Stromal cell of bone marrow (primary cell): ENCODE results near the gene ZMYND15.
"Not testable (repeated sequence)": the region's sequence is repeated elsewhere in the genome, so short reads cannot be mapped to it uniquely, and the experiment has no call there.

ENCODE experiments used
- DNase-seq: peaks from one replicate; pipeline ENCODE4 v3.0.0-alpha.2; 2012; ENCODE audit warnings: low read depth

The ZMYND15 gene

GRCh38 chr17:4739122-4740024 is at the start of gene ZMYND15, which contains the start of gene CXCL16:
ZMYND15 (plus strand) TSS chr17:4739833; CDS start chr17:4740549, 716 bp downstream.
CXCL16 (minus strand) TSS chr17:4739928; CDS start chr17:4739339, 589 bp downstream.
- peak; percentile 28 for DNase-seq

- DNase-seq: not testable (repeated sequence)
Measured at GRCh38 chr17:4689872-4690271, 49.8 kb upstream of the ZMYND15 start.

GRCh38 chr17:4690745-4691144 is 48.9 kb upstream of the ZMYND15 start:
- DNase-seq: no peak

GRCh38 chr17:4691686-4692085 is 47.9 kb upstream of the ZMYND15 start:
- no peak for DNase-seq

GRCh38 chr17:4693416-4693815 is 46.2 kb upstream of the ZMYND15 start:
- no peak for DNase-seq

- no peak for DNase-seq
Measured at GRCh38 chr17:4696437-4696805, 43.2 kb upstream of the ZMYND15 start.

- DNase-seq: not testable (repeated sequence)
Measured at GRCh38 chr17:4699401-4700056, 40.1 kb upstream of the ZMYND15 start.

- DNase-seq: no peak
Measured at GRCh38 chr17:4701116-4701515, 38.5 kb upstream of the ZMYND15 start.

- no peak for DNase-seq
Measured at GRCh38 chr17:4703330-4703691, 36.3 kb upstream of the ZMYND15 start.

GRCh38 chr17:4704574-4704907 is 35.1 kb upstream of the ZMYND15 start:
- not testable (repeated sequence) for DNase-seq

GRCh38 chr17:4704991-4705390 is 34.6 kb upstream of the ZMYND15 start:
- DNase-seq: no peak

- DNase-seq: no peak
Measured at GRCh38 chr17:4706121-4706520, 33.5 kb upstream of the ZMYND15 start.

- no peak for DNase-seq
Measured at GRCh38 chr17:4708436-4708835, 31.2 kb upstream of the ZMYND15 start.

GRCh38 chr17:4709794-4710692 is 29.6 kb upstream of the ZMYND15 start, which contains the start of gene ARRB2:
ARRB2 (plus strand) TSS chr17:4710632; CDS start chr17:4710722, 90 bp downstream.
- DNase-seq: peak; percentile 96

GRCh38 chr17:4710693-4711634 is 28.7 kb upstream of the ZMYND15 start:
- no peak for DNase-seq

GRCh38 chr17:4711661-4712181 is 27.9 kb upstream of the ZMYND15 start:
- DNase-seq: no peak

GRCh38 chr17:4712526-4712925 is 27.1 kb upstream of the ZMYND15 start:
- no peak for DNase-seq

GRCh38 chr17:4714340-4715062 is 25.1 kb upstream of the ZMYND15 start:
- DNase-seq: not testable (repeated sequence)

GRCh38 chr17:4715063-4715744 is 24.4 kb upstream of the ZMYND15 start:
- DNase-seq: no peak

GRCh38 chr17:4716081-4716480 is 23.6 kb upstream of the ZMYND15 start:
- no peak for DNase-seq
